NCI-H2196 treated with DMSO at 0.1 percent for 48 hours (cell line): ENCODE results near the gene ADAT2.

ENCODE experiments used
- DNase-seq: peaks from one replicate; lab custom pipeline; 2025; ENCODE audit not compliant: unreplicated experiment; lab: John Stamatoyannopoulos, UW

Gene ADAT2

GRCh38 chr6:143397227-143398222 is 53.0 kb downstream of the ADAT2 start:
- peak; percentile 49 for DNase-seq

DNA sequence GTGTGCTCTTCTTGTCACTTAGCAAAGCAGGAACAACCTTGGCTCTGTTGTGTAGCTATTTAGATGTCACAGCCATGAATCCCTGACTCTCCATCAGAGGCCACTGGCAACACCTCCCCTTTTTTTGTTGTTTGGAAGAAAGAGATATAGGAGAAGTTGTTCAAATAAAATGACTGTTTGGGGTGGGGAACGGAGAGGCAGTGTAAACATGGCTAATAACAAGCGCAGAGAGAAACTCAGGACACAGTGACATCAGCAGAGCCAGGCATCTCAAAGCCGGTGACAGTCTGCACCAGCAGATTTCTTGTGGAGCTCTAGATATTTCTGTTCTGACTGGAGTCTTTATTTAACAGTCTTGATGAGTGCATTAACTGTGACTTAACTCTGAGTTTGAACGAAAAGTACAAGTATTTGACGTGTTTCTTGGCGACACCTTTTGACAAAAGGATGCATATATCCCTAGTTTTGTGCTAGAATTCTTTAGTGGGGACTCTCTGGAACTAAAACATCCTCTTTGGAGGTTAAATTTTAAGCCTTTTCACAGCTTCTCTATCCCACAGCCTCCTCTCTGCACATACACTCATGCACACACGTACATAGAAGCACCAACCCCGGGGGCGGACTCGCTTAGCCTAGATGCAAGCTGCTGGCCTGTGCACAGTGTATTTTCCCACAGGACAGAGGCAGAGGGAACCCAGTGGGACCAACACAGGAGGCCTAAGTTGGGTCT is 53.8 kb downstream of the ADAT2 start:
- DNase-seq: no peak

- DNase-seq: no peak
Observed at GRCh38 chr6:143395699-143396098, 54.8 kb downstream of the ADAT2 start.

GRCh38 chr6:143394389-143394788 is 56.1 kb downstream of the ADAT2 start:
- DNase-seq: no peak

- DNase-seq: no peak
Observed at GRCh38 chr6:143390278-143390677, 60.2 kb downstream of the ADAT2 start.

DNA sequence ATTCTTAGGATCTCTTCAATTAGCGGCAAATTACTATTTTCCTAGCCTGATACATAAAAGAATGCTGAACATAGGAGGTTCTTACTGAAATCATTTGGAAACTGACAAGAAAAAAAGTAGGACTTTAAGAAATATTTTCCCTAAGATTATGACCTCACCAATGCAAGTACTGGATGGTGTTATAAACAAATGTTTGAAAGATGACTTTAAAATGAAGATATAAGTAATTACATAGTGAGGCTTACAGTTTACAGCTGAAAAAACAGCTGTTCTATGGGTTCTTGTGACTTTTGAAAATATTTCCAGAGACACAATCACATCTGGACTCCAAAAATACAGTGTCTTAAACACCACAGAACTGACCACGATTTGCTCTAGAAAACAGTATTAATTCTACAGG is 64.9 kb downstream of the ADAT2 start:
- DNase-seq: no peak

DNA sequence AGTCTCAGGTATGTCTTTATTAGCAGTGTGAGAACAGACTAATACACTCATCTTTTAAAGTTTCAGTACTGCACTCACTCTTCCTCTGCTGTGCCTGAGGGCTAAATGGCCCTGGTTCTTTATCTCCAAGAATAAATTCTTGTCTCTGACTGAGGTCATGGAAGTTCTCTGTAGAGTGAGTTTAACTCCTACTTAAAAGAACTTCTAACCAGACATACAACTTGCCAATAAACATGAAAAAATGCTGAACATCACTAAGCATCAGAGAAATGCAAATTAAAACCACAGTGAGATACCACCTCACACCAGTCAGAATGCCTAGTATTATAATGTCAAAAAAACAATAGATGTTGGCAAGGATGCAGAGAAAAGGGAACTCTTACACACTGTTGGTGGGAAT is 73.6 kb downstream of the ADAT2 start:
- DNase-seq: no peak

- DNase-seq: no peak
Observed at GRCh38 chr6:143376375-143376774, 74.1 kb downstream of the ADAT2 start.

GRCh38 chr6:143375022-143375585 is 75.4 kb downstream of the ADAT2 start:
- DNase-seq: no peak

DNA sequence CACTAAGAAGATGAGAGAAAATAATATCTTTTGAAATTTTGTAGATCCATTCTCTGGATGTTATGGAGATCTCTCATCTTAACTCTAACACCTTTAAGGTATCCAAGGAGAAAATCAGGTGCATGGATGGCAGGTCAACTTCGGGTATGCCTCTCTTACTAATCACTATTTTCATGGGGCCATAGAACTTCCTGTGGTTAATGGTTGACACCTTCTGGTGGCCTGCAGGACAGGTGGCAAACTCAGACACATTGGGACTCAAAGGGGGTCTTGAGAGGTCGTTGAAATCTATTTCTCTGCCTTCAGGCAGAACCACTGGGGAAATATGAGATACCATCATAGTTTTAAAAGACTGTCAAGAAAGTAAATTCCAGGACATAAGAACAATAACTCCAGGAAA is 76.5 kb downstream of the ADAT2 start:
- no peak for DNase-seq
